Trophoblast cell (in vitro differentiated cells and primary cell): Measurements from ENCODE around the gene GABARAPL1.

Source experiments
- DNase-seq, 2 donors: peaks; one replicate each; pipeline ENCODE4 v3.0.0-alpha.2; 2016
- H2AFZ ChIP-seq: 2 replicates; pipeline ENCODE4 v1.6.1; 2013; ENCODE audit warnings: low read length, moderate library complexity, mild to moderate bottlenecking; ENCODE audit not compliant: insufficient read depth, poor library complexity
- H2AK5ac ChIP-seq: 2 replicates; pipeline ENCODE4 v1.6.1; 2013; ENCODE audit warnings: mild to moderate bottlenecking, low read length
- H2BK120ac ChIP-seq: 2 replicates; pipeline ENCODE4 v1.6.1; 2013; ENCODE audit warnings: low read length, mild to moderate bottlenecking, moderate library complexity; ENCODE audit not compliant: insufficient read depth, poor library complexity
- H2BK12ac ChIP-seq: 2 replicates; pipeline ENCODE4 v1.6.1; 2013; ENCODE audit warnings: mild to moderate bottlenecking, low read length, moderate library complexity
- H2BK5ac ChIP-seq: 2 replicates; pipeline ENCODE4 v1.6.1; 2013; ENCODE audit warnings: low read length, low read depth, moderate library complexity, mild to moderate bottlenecking; ENCODE audit not compliant: poor library complexity
- H3K14ac ChIP-seq: 2 replicates; pipeline ENCODE4 v1.6.1; 2013; ENCODE audit warnings: mild to moderate bottlenecking, low read length
- H3K18ac ChIP-seq: 2 replicates; pipeline ENCODE4 v1.6.1; 2013; ENCODE audit warnings: mild to moderate bottlenecking, low read length
- H3K23ac ChIP-seq: 2 replicates; pipeline ENCODE4 v1.6.1; 2013; ENCODE audit warnings: low read length
- H3K27ac ChIP-seq: 2 replicates; pipeline ENCODE4 v1.5.1; 2013; ENCODE audit warnings: low read depth, mild to moderate bottlenecking, inconsistent platforms, low read length, moderate library complexity
- H3K27me3 ChIP-seq: 2 replicates; pipeline ENCODE4 v1.6.1; 2013; ENCODE audit warnings: inconsistent platforms, mild to moderate bottlenecking, low read length, moderate library complexity; ENCODE audit not compliant: insufficient read depth
- H3K36me3 ChIP-seq, 2 experiments: 1 replicate in 1 of 2; 2 replicates in 1 of 2; pipeline ENCODE4 v1.6.1; 2013; ENCODE audit warnings: low read length in 2 of 2, mild to moderate bottlenecking in 2 of 2, moderate library complexity in 1 of 2; ENCODE audit not compliant: insufficient read depth in 2 of 2, control insufficient read depth in 1 of 2
- H3K4ac ChIP-seq: 2 replicates; pipeline ENCODE4 v1.6.1; 2013; ENCODE audit warnings: low read depth, mild to moderate bottlenecking, low read length, moderate library complexity
- H3K4me1 ChIP-seq, 2 experiments: 1 replicate in 1 of 2; 2 replicates in 1 of 2; pipeline ENCODE4 v1.6.1; 2013; ENCODE audit warnings: low read length in 2 of 2, mild to moderate bottlenecking in 2 of 2, moderate library complexity in 1 of 2; ENCODE audit not compliant: insufficient read depth in 2 of 2, control insufficient read depth in 1 of 2
- H3K4me2 ChIP-seq: 2 replicates; pipeline ENCODE4 v1.6.1; 2013; ENCODE audit warnings: inconsistent platforms, mild to moderate bottlenecking, low read length, moderate library complexity
- H3K4me3 ChIP-seq: 2 replicates; pipeline ENCODE4 v1.5.1; 2013; ENCODE audit warnings: mild to moderate bottlenecking, low read depth, low read length, inconsistent platforms
- H3K79me1 ChIP-seq: one replicate; pipeline ENCODE4 v1.6.1; 2013; ENCODE audit warnings: low read length
- H3K79me2 ChIP-seq: 2 replicates; pipeline ENCODE4 v1.6.1; 2013; ENCODE audit warnings: low read length, mild to moderate bottlenecking; ENCODE audit not compliant: control insufficient read depth, insufficient read depth, poor library complexity
- H3K9ac ChIP-seq: 2 replicates; pipeline ENCODE4 v1.6.1; 2013; ENCODE audit warnings: mild to moderate bottlenecking, low read length
- H3K9me3 ChIP-seq: 2 replicates; pipeline ENCODE4 v1.6.1; 2013; ENCODE audit warnings: low read depth, mild to moderate bottlenecking, control low read depth, inconsistent platforms, low read length; ENCODE audit not compliant: insufficient read depth
- H4K12ac ChIP-seq: 2 replicates; pipeline ENCODE4 v1.6.1; 2013; ENCODE audit warnings: low read depth, mild to moderate bottlenecking, low read length, moderate library complexity
- H4K8ac ChIP-seq: 2 replicates; pipeline ENCODE4 v1.6.1; 2013; ENCODE audit warnings: low read depth, mild to moderate bottlenecking, low read length, moderate library complexity
- H4K91ac ChIP-seq: one replicate; pipeline ENCODE4 v1.6.1; 2013; ENCODE audit warnings: low read depth, mild to moderate bottlenecking, low read length, moderate library complexity
- WGBS: extraction: QIAGEN DNeasy Blood & Tissue Kit; methylation state at CpG from one replicate; pipeline ENCODE4 v1.1.7; 2013; ENCODE audit warnings: missing lambda C conversion rate; ENCODE audit not compliant: insufficient read length, insufficient coverage; ENCODE audit errors: extremely low coverage; 5-methylcytosine and 5-hydroxymethylcytosine counted together

The GABARAPL1 gene

DNA sequence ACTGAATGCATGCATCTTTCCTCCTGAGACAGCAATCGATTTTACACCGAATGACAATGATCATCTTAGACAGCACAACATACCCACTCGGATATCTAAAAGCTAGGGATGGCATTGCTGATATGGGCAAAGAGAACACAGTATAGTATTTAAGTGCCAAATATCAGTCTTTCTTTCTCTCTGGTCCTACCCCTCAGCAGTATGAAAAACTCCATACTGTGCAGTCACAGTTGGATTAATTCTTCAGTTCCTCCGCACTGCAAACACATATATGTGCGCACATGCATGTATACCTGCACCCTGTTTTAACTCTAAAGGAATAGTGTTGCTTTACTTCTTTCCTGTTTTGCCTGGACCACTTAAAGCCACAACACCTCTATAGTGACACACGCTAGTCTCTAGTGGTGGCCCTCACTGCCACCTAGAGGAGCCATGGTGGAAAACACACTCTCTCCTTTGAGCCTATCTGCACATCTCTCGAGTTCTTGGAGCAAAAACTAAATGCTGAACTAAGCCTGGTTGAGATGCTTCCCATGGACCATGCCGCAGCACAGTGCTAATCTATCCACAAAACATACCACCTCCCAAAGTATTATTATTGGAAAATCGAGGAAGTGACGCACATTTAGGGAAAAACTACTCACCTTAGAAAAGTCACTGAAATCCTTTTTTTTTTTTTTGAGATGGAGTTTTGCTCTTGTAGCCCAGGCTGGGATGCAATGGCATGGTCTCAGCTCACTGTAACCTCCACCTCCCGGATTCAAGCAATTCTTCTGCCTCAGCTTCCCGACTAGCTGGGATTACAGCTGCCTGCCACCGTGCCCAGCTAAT, 21.9 kb upstream of the GABARAPL1 start:
- Histone ChIP-seq H3K4me3 (no peak overlapping the region), H3K14ac (no peak overlapping the region), H3K23ac (no peak overlapping the region), H4K91ac (peak overlapping the region; percentile 48), H2BK120ac (no peak overlapping the region), H3K9me3 (no peaks in the 10 kb centered on the region), H2AK5ac (no peak overlapping the region), H3K4ac (no peak overlapping the region), H2BK5ac (no peak overlapping the region), H2AFZ (no peak overlapping the region), H3K9ac (no peak overlapping the region), H3K79me1 (peaks cover 2% of the 10 kb centered on the region), H3K36me3 (no peaks in the 10 kb centered on the region), H3K18ac (no peak overlapping the region), H4K8ac (no peak overlapping the region), H3K27me3 (no peaks in the 10 kb centered on the region), H2BK12ac (no peak overlapping the region), H3K79me2 (no peaks in the 10 kb centered on the region), H3K4me2 (no peak overlapping the region), H4K12ac (no peak overlapping the region), H3K27ac (no peak overlapping the region), H3K4me1 (peaks cover 3% of the 10 kb centered on the region in 2 experiments)
- WGBS, result no CpG with 5 or more reads among the region's 13 CpGs
- DNase-seq, result peak; percentile 74 to 89

DNA sequence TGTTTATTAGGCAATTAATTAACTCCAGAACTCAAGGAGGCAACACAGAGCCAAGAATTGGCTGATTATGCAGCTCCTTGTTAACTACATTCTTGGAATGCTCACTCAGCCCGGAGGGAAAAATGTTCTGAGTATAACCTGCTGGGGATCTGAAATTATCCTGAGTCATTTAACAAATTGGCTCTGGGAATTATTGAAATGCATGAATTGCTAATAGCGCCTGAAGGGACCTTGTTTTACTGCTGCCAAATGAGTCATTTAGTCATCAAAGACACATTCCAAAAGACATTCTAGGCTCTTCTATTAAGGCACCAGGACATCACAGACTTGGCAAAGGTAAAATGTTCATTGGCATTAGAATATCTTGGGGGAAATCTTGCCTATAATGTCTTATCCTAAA, 20.8 kb upstream of the GABARAPL1 start:
- no peak overlapping the region for H3K27ac ChIP-seq
- H4K12ac ChIP-seq, result no peak overlapping the region
- no peak overlapping the region for H3K14ac ChIP-seq
- peaks cover 2% of the 10 kb centered on the region for H3K79me1 ChIP-seq
- H3K36me3 ChIP-seq, result no peaks in the 10 kb centered on the region
- H3K4me3 ChIP-seq, result no peak overlapping the region
- no peak overlapping the region for H2BK5ac ChIP-seq
- H3K27me3 ChIP-seq, result no peaks in the 10 kb centered on the region
- no peak overlapping the region for H2AK5ac ChIP-seq
- DNase-seq, result peak; percentile 89 to 97
- no peaks in the 10 kb centered on the region for H3K9me3 ChIP-seq
- H3K4me2 ChIP-seq, result no peak overlapping the region
- H2BK12ac ChIP-seq, result no peak overlapping the region
- H3K18ac ChIP-seq, result no peak overlapping the region
- no peak overlapping the region for H2BK120ac ChIP-seq
- peaks cover 3% of the 10 kb centered on the region in 2 experiments for H3K4me1 ChIP-seq
- no peak overlapping the region for H3K4ac ChIP-seq
- no peak overlapping the region for H4K91ac ChIP-seq
- H3K79me2 ChIP-seq, result no peaks in the 10 kb centered on the region
- H4K8ac ChIP-seq, result no peak overlapping the region
- no peak overlapping the region for H3K23ac ChIP-seq
- no peak overlapping the region for H3K9ac ChIP-seq
- no peak overlapping the region for H2AFZ ChIP-seq
- no CpG with 5 or more reads among the region's 2 CpGs for WGBS

DNA sequence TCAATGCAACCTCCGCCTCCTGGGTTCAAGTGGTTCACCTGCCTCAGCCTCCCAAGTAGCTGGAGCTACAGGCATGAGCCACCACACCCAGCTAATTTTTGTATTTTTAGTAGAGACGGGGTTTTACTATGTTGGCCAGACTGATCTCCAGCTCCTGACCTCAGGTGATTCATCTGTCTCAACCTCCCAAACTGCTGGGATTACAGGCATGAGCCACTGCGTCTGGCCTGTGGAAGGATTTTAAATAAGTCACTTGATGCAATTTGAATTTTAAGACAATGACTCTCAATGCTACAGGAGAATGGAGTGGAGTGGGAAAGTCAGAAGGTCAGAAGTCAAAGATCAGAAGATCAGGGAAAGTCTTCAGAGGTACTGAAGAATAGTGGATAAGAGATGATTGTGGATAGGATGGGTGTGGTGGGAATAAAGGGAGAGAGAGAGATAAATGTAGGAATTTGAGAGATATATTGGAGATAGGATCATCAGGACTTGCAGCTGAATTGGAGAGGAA, 18.5 kb upstream of the GABARAPL1 start:
- Histone ChIP-seq H3K79me2 (no peaks in the 10 kb centered on the region), H2BK120ac (no peak overlapping the region), H2BK5ac (no peak overlapping the region), H3K4ac (no peak overlapping the region), H2AFZ (no peak overlapping the region), H4K8ac (no peak overlapping the region), H3K18ac (no peak overlapping the region), H3K23ac (no peak overlapping the region), H3K27me3 (no peaks in the 10 kb centered on the region), H3K9ac (no peak overlapping the region), H3K4me3 (no peak overlapping the region), H4K91ac (no peak overlapping the region), H3K4me1 (peaks cover 3% of the 10 kb centered on the region in 2 experiments), H3K27ac (no peak overlapping the region), H3K14ac (no peak overlapping the region), H3K36me3 (no peaks in the 10 kb centered on the region), H2AK5ac (no peak overlapping the region), H3K9me3 (no peaks in the 10 kb centered on the region), H4K12ac (no peak overlapping the region), H2BK12ac (no peak overlapping the region), H3K79me1 (peaks cover 2% of the 10 kb centered on the region), H3K4me2 (no peak overlapping the region)
- WGBS, result no CpG with 5 or more reads among the region's 3 CpGs
- DNase-seq, result peak; percentile 42 to 57

DNA sequence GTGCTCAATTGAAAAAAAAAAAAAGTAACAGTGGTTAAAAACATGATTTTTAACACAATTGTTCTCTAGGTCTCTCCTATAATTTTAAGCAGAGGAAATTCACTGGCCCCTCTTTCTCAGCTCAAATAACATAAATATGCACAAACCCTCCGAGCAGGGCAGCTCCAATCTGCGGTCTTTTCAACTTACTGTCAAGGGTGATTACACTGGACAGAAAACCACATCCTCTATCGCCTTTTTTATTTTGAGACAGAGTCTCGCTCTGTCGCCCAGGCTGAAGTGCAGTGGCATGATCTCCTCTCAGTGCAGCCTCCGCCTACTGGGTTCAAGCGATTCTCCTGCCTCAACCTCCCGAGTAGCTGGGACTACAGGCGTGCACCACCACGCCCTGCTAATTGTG, 16.5 kb upstream of the GABARAPL1 start:
- no peak overlapping the region for H3K4ac ChIP-seq
- no peak overlapping the region for H4K8ac ChIP-seq
- no peaks in the 10 kb centered on the region for H3K4me1 ChIP-seq
- no peak overlapping the region for H2BK5ac ChIP-seq
- H3K36me3 ChIP-seq, result no peaks in the 10 kb centered on the region
- H2AK5ac ChIP-seq, result no peak overlapping the region
- H3K27ac ChIP-seq, result no peak overlapping the region
- H3K79me2 ChIP-seq, result no peaks in the 10 kb centered on the region
- H4K91ac ChIP-seq, result no peak overlapping the region
- no peak overlapping the region for H2BK120ac ChIP-seq
- H3K18ac ChIP-seq, result no peak overlapping the region
- no peak overlapping the region for H3K14ac ChIP-seq
- H4K12ac ChIP-seq, result no peak overlapping the region
- no peaks in the 10 kb centered on the region for H3K79me1 ChIP-seq
- H3K23ac ChIP-seq, result no peak overlapping the region
- no peak overlapping the region for H3K4me2 ChIP-seq
- no peak overlapping the region for H3K9ac ChIP-seq
- H3K27me3 ChIP-seq, result no peaks in the 10 kb centered on the region
- H2BK12ac ChIP-seq, result no peak overlapping the region
- H3K4me3 ChIP-seq, result no peak overlapping the region
- no peak overlapping the region for H2AFZ ChIP-seq
- DNase-seq, result no peak
- no peaks in the 10 kb centered on the region for H3K9me3 ChIP-seq
- no CpG with 5 or more reads among the region's 10 CpGs for WGBS
